NCI-H446 treated with DMSO at 0.1 percent for 48 hours (cell line): ENCODE data around the gene CA11.
A peak's percentile ranks its signal among the peaks of the same experiment; 100 is the strongest.

Source experiments
- DNase-seq: peaks from one replicate; lab custom pipeline; 2025; lab: John Stamatoyannopoulos, UW

Gene CA11

GRCh38 chr19:48628486-48629296 lies 17.3 kb downstream of the CA11 start:
- no peak for DNase-seq

GRCh38 chr19:48627865-48628314 lies 18.1 kb downstream of the CA11 start:
- DNase-seq = no peak

- no peak for DNase-seq
These were observed 18.7 kb downstream of the CA11 start for GRCh38 chr19:48627201-48627864.

- no peak for DNase-seq
These were observed 20.1 kb downstream of the CA11 start for GRCh38 chr19:48625891-48626327.

GRCh38 chr19:48624791-48625723 lies 20.9 kb downstream of the CA11 start:
- DNase-seq = no peak

GRCh38 chr19:48624067-48624594 lies 21.9 kb downstream of the CA11 start:
- peak; percentile 98 for DNase-seq

- no peak for DNase-seq
These were observed 22.4 kb downstream of the CA11 start for GRCh38 chr19:48623556-48624066.

- no peak for DNase-seq
These were observed 26.0 kb downstream of the CA11 start for GRCh38 chr19:48619692-48620585.

- peak; percentile 100 for DNase-seq
These were observed 26.9 kb downstream of the CA11 start, which contains the start of the genes RPL18 and SPHK2 for GRCh38 chr19:48618916-48619691. Gene RPL18, minus strand, starts transcription at chr19:48619178. Its CDS starts 35 bp downstream, at chr19:48619143. Gene SPHK2, plus strand, starts transcription at chr19:48619506. Its CDS starts 1,009 bp downstream, at chr19:48620515.

GRCh38 chr19:48618278-48618915 lies 27.6 kb downstream of the CA11 start:
- no peak for DNase-seq

GRCh38 chr19:48617146-48617937 lies 28.6 kb downstream of the CA11 start:
- DNase-seq = no peak

- DNase-seq = no peak
These were observed 29.4 kb downstream of the CA11 start for GRCh38 chr19:48616491-48617056.

GRCh38 chr19:48616041-48616436 lies 29.9 kb downstream of the CA11 start:
- DNase-seq = no peak

GRCh38 chr19:48615231-48616040 lies 30.6 kb downstream of the CA11 start:
- no peak for DNase-seq

- no peak for DNase-seq
These were observed 31.4 kb downstream of the CA11 start, which contains the start of gene FAM83E for GRCh38 chr19:48614436-48615230. Gene FAM83E, minus strand, starts transcription at chr19:48615076. Its CDS starts 1,704 bp downstream, at chr19:48613372.

- no peak for DNase-seq
These were observed 32.0 kb downstream of the CA11 start for GRCh38 chr19:48613852-48614435.
